ENCODE measurements around the gene TMOD1.
"Not testable (repeated sequence)": the region's sequence is repeated elsewhere in the genome, so short reads cannot be mapped to it uniquely, and the experiment has no call there.

The TMOD1 gene

GRCh38 chr9:97573482-97574073 lies 72.1 kb downstream of the TMOD1 start:
- ChIA-PET CTCF (interaction anchor here (0.5 kb wide), 1 partner anchor 56 kb away, joined by 3 read pairs; no protein-coding TSS in a partner anchor), POLR2A (ENCODE audit: low non-redundant PET) (no interaction called here)
- H3K27ac ChIP-seq, result no peak overlapping the region
- TF ChIP-seq CTCF (conservative IDR thresholded peaks at IDR 0.05; ENCODE audit: low read depth), result no peak
- no peak for DNase-seq (ENCODE audit: low spot score)

- POLR2A ChIA-PET (ENCODE audit: low non-redundant PET), result interaction anchor here (0.6 kb wide), 1 partner anchor 17 kb away, joined by 3 read pairs; no protein-coding TSS in a partner anchor
- H3K27ac ChIP-seq; DNase-seq (ENCODE audit: low spot score): not testable (repeated sequence)
- CTCF ChIA-PET, result interaction anchor here (0.5 kb wide), 1 partner anchor 57 kb away, joined by 3 read pairs; no protein-coding TSS in a partner anchor
These were observed 72.7 kb downstream of the TMOD1 start for GRCh38 chr9:97574101-97574571.

GRCh38 chr9:97574921-97575672 lies 73.6 kb downstream of the TMOD1 start:
- CTCF ChIA-PET; DNase-seq (ENCODE audit: low spot score); POLR2A ChIA-PET (ENCODE audit: low non-redundant PET); H3K27ac ChIP-seq: not testable (repeated sequence)

GRCh38 chr9:97575673-97576200 lies 74.3 kb downstream of the TMOD1 start:
- ChIA-PET CTCF (no interaction called here), POLR2A (ENCODE audit: low non-redundant PET) (no interaction called here)
- H3K27ac ChIP-seq, result no peak overlapping the region
- TF ChIP-seq CTCF (conservative IDR thresholded peaks at IDR 0.05; ENCODE audit: low read depth), result no peak
- DNase-seq (ENCODE audit: low spot score), result no peak

GRCh38 chr9:97577051-97577450 lies 75.6 kb downstream of the TMOD1 start:
- POLR2A ChIA-PET (ENCODE audit: low non-redundant PET), result no interaction called here

GRCh38 chr9:97578846-97579245 lies 77.4 kb downstream of the TMOD1 start:
- H3K27ac ChIP-seq, result no peak overlapping the region
- CTCF ChIA-PET, result interaction anchor here (0.6 to 1.6 kb wide), 3 partner anchors 11 to 167 kb away, joined by 4 to 5 read pairs (median 4); partner anchors contain the start of gene TDRD7
- DNase-seq (ENCODE audit: low spot score), result no peak
- POLR2A ChIA-PET (ENCODE audit: low non-redundant PET), result no interaction called here
- no peak for TF ChIP-seq CTCF (conservative IDR thresholded peaks at IDR 0.05; ENCODE audit: low read depth)

More at GRCh38 chr9:97577051-97577450, 75.6 kb downstream of the TMOD1 start:
- CTCF ChIA-PET, result interaction anchor here (1.6 kb wide), 2 partner anchors 21 to 165 kb away, joined by 4 to 5 read pairs; partner anchors contain the start of gene TDRD7
- no peak for TF ChIP-seq CTCF (conservative IDR thresholded peaks at IDR 0.05; ENCODE audit: low read depth)
- no peak for DNase-seq (ENCODE audit: low spot score)
- H3K27ac ChIP-seq, result no peak overlapping the region

- no peak overlapping the region for H3K27ac ChIP-seq
- no peak for TF ChIP-seq CTCF (conservative IDR thresholded peaks at IDR 0.05; ENCODE audit: low read depth)
- DNase-seq (ENCODE audit: low spot score), result no peak
- ChIA-PET POLR2A (ENCODE audit: low non-redundant PET) (no interaction called here), CTCF (interaction anchor here (0.6 kb wide), 1 partner anchor 22 kb away, joined by 3 read pairs; no protein-coding TSS in a partner anchor)
These were observed 78.4 kb downstream of the TMOD1 start for GRCh38 chr9:97579914-97580313.

GRCh38 chr9:97581590-97581989 lies 80.1 kb downstream of the TMOD1 start:
- CTCF ChIA-PET; POLR2A ChIA-PET (ENCODE audit: low non-redundant PET); DNase-seq (ENCODE audit: low spot score); H3K27ac ChIP-seq: not testable (repeated sequence)

GRCh38 chr9:97584778-97585177 lies 83.3 kb downstream of the TMOD1 start:
- CTCF ChIA-PET; POLR2A ChIA-PET (ENCODE audit: low non-redundant PET); H3K27ac ChIP-seq; DNase-seq (ENCODE audit: low spot score): not testable (repeated sequence)

- CTCF ChIA-PET, result interaction anchor here (1.6 kb wide), 1 partner anchor 12 kb away, joined by 6 read pairs; no protein-coding TSS in a partner anchor
- DNase-seq (ENCODE audit: low spot score); H3K27ac ChIP-seq; POLR2A ChIA-PET (ENCODE audit: low non-redundant PET): not testable (repeated sequence)
These were observed 85.4 kb downstream of the TMOD1 start for GRCh38 chr9:97586909-97587308.

Measured in RWPE1 (cell line).